K562 (cell line): Measurements from ENCODE around the gene DCTD. TPM values are rescaled to one million over a fixed set of nuclear protein-coding genes. Genes with fewer than 3 reads are reported as not detected.
A peak's percentile ranks its signal among the peaks of the same experiment; 100 is the strongest.

Source experiments
- ATAC-seq: fragments of 200-7000 bp; cut with Tn5 transposase; 3 replicates; pipeline ENCODE4 v1.9.1; 2020; ENCODE audit warnings: moderate library complexity
- BruUV-seq: library from RNA; stranded (reverse); fragments of 400-500 nt; replicated peaks from 2 replicates; lab custom pipeline; 2021; lab: Mats Ljungman, UMichigan
- CTCF ChIA-PET: fragments of 300-600 bp; formaldehyde crosslinking; extraction: SDS; loops from one replicate; lab custom pipeline; 2021; ENCODE audit warnings: low intra/inter-chr PET ratio; lab: Yijun Ruan, JAX
- POLR2A ChIA-PET: fragments of 300-600, 350-650 bp; sonication (Branson Sonifier 250); formaldehyde crosslinking; extraction: SDS; loops from one replicate; lab custom pipeline; 2021; ENCODE audit warnings: antibody characterized with exemption, inconsistent platforms; lab: Yijun Ruan, JAX
- DNase-seq, 4 experiments: peaks; one replicate each; pipeline versions ENCODE4 v3.0.0 to v3.0.0-alpha.2; 2011 to 2018; ENCODE audit warnings: low spot score in 3 of 4, mixed read lengths in 3 of 4; ENCODE audit errors: extremely low read depth in 1 of 4
- FAIRE-seq: peaks from 2 replicates; lab custom pipeline; 2011; peaks lifted over from hg19 to GRCh38; lab: Jason Lieb, UNC
- H2AFZ ChIP-seq: 2 replicates; pipeline ENCODE4 v1.6.0; 2011; ENCODE audit warnings: low read depth, low read length, control low read depth, inconsistent platforms
- H3K27ac ChIP-seq: fragments of 200-600 bp; 3 replicates; pipeline ENCODE4 v1.8.0; 2011; ENCODE audit warnings: low read depth, mild to moderate bottlenecking, control low read depth, inconsistent platforms, low read length, moderate library complexity, mixed read lengths; ENCODE audit errors: extremely low read depth
- H3K27me3 ChIP-seq, 2 experiments: fragments of 300-600 bp in 1 of 2; 2 replicates in 1 of 2; 3 replicates in 1 of 2; pipeline versions ENCODE4 v1.6.0 to v1.8.0; 2011; ENCODE audit warnings: inconsistent platforms in 2 of 2, low read length in 2 of 2, mild to moderate bottlenecking in 1 of 2, mixed read lengths in 1 of 2, moderate library complexity in 1 of 2; ENCODE audit not compliant: control insufficient read depth in 2 of 2, insufficient read depth in 2 of 2
- H3K36me3 ChIP-seq: fragments of 300-600 bp; 3 replicates; pipeline ENCODE4 v1.8.0; 2011; ENCODE audit warnings: mild to moderate bottlenecking, low read length, inconsistent platforms; ENCODE audit not compliant: control insufficient read depth, insufficient read depth
- H3K4me1 ChIP-seq, 2 experiments: fragments of 200-600 bp in 1 of 2; replicated peaks in 1 of 2; 2 replicates in 1 of 2; 3 replicates in 1 of 2; pipeline versions ENCODE4 v1.5.1 to v1.8.0; 2011; ENCODE audit warnings: inconsistent platforms in 2 of 2, low read length in 2 of 2, mild to moderate bottlenecking in 1 of 2, mixed read lengths in 1 of 2, moderate library complexity in 1 of 2; ENCODE audit not compliant: control insufficient read depth in 2 of 2, insufficient read depth in 2 of 2
- H3K4me2 ChIP-seq: 2 replicates; pipeline ENCODE4 v1.6.1; 2011; ENCODE audit warnings: low read length, control low read depth, inconsistent platforms, mixed read lengths; ENCODE audit not compliant: insufficient read depth
- H3K4me3 ChIP-seq: fragments of 200-600 bp; sonication (generic), shearing (Covaris generic); 2 replicates; pipeline ENCODE4 v1.5.1; 2016; ENCODE audit warnings: control low read depth, inconsistent platforms
- H3K79me2 ChIP-seq: fragments of 200-600 bp; 3 replicates; pipeline ENCODE4 v1.8.0; 2011; ENCODE audit warnings: low read length, inconsistent platforms; ENCODE audit not compliant: control insufficient read depth, insufficient read depth
- H3K9ac ChIP-seq, 2 experiments: 2 replicates each; pipeline versions ENCODE4 v1.6.0 to v1.6.1; 2011; ENCODE audit warnings: low read depth in 2 of 2, low read length in 2 of 2, control low read depth in 1 of 2, inconsistent platforms in 1 of 2, mild to moderate bottlenecking in 1 of 2, mixed read lengths in 1 of 2; ENCODE audit not compliant: insufficient read depth in 1 of 2
- H3K9me1 ChIP-seq: one replicate; pipeline ENCODE4 v1.6.0; 2011; ENCODE audit warnings: inconsistent platforms, mild to moderate bottlenecking, low read length, moderate library complexity; ENCODE audit not compliant: control insufficient read depth, insufficient read depth
- H3K9me3 ChIP-seq: replicated peaks from 2 replicates; pipeline ENCODE4 v1.5.1; 2011; ENCODE audit warnings: low read depth, low read length, inconsistent platforms; ENCODE audit not compliant: control insufficient read depth, insufficient read depth
- H4K20me1 ChIP-seq: replicated peaks from 2 replicates; pipeline ENCODE4 v1.6.1; 2011; ENCODE audit warnings: low read length, inconsistent platforms, mixed read lengths; ENCODE audit not compliant: control insufficient read depth, insufficient read depth
- CTCF ChIP-seq, 3 experiments: IDR thresholded peaks in 2 of 3; conservative IDR thresholded peaks in 1 of 3; 2 replicates each; pipeline ENCODE4 v1.5.1; 2011 to 2012; ENCODE audit warnings: low read length in 3 of 3, mild to moderate bottlenecking in 3 of 3, control low read depth in 2 of 3, improper control_type of control experiment in 1 of 3, inconsistent platforms in 1 of 3, low read depth in 1 of 3, mixed read lengths in 1 of 3, moderate library complexity in 1 of 3; ENCODE audit not compliant: insufficient read depth in 2 of 3
- CTCFL ChIP-seq: IDR thresholded peaks from 2 replicates; pipeline ENCODE4 v1.6.1; 2011; ENCODE audit warnings: borderline replicate concordance, low read depth, mild to moderate bottlenecking, moderate library complexity, low read length; ENCODE audit not compliant: insufficient read depth, poor library complexity, severe bottlenecking
- TCFL5 ChIP-seq: fragments of 250-450 bp; sonication (Bioruptor Pico); conservative IDR thresholded peaks from 2 replicates; pipeline ENCODE4 v1.6.1; 2021; ENCODE audit warnings: mild to moderate bottlenecking, moderate library complexity, matching md5 sums
- ZNF239 ChIP-seq: fragments of 250-450 bp; sonication (Bioruptor Pico); IDR thresholded peaks from 2 replicates; pipeline ENCODE4 v1.4.0; 2020; ENCODE audit warnings: mild to moderate bottlenecking
- ZNF263 ChIP-seq: sonication (generic); formaldehyde crosslinking; IDR thresholded peaks from 2 replicates; pipeline ENCODE4 v1.8.0; 2022; ENCODE audit warnings: mild to moderate bottlenecking, missing genetic modification reagents, borderline replicate concordance
- WGBS: fragments of 100-300 bp; shearing (Covaris generic); methylation state at CpG from one replicate; pipeline ENCODE4 v1.1.6; 2016; ENCODE audit warnings: low coverage, mixed read lengths; ENCODE audit not compliant: insufficient coverage; ENCODE audit errors: missing lambda C conversion rate; 5-methylcytosine and 5-hydroxymethylcytosine counted together
- in situ Hi-C: fragments of 300-500 bp; cut with MboI; formaldehyde crosslinking; loops from 4 replicates; pipeline ENCODE4 v1.15.0; 2018; ENCODE audit warnings: inconsistent platforms, mixed read lengths
- intact Hi-C: fragments of 100-400 bp; cut with micrococcal nuclease; formaldehyde crosslinking; loops from 2 replicates; pipeline ENCODE4 v1.14.2; 2022
- polyA plus RNA-seq, 8 experiments: library from polyadenylated mRNA; depleted of rRNA in 4 of 8; stranded (reverse) in 5 of 8; unstranded in 3 of 8; fragments of >200 nt; fragmentation: Nextera tagmentation in 2 of 8; fragmentation: Illumina TruSeq in 1 of 8; extraction: Ambion mirVana in 2 of 8; extraction: Trizol in 1 of 8; gene quantifications; 2 replicates each; pipeline versions ENCODE4 v1.2.1 to v1.2.3, GENCODE V29; 2011 to 2014; ENCODE audit warnings: inconsistent platforms in 1 of 8, missing spikeins in 1 of 8
- total RNA-seq, 7 experiments: library from RNA; depleted of rRNA in 6 of 7; stranded (reverse); fragments of >200 nt in 6 of 7; fragmentation: Illumina TruSeq in 2 of 7; extraction: Trizol in 2 of 7; gene quantifications; 2 replicates each; pipeline versions ENCODE4 v1.2.1 to v1.2.3, GENCODE V29; 2011 to 2021; ENCODE audit warnings: low replicate concordance in 1 of 7

Gene DCTD
- total and polyA plus RNA-seq, 9 of the 15 experiments (the other 6 are each of a cell fraction or from before 2014, with no cell fraction given): 38.7 to 114 (median 76.5) TPM

- Histone ChIP-seq H3K9me1 (no peaks in the 10 kb centered on the region), H3K4me2 (no peak overlapping the region), H4K20me1 (no peaks in the 10 kb centered on the region), H3K9ac (0 out of 4 replicates have a peak overlapping the region, but pooled peaks of 1 of the 2 experiments have one; percentile 35), H3K27me3 (peaks cover 10 to 41% of the 10 kb centered on the region in 2 experiments; a peak in 4 of 5 replicates), H3K27ac (no peak overlapping the region), H3K4me3 (no peak overlapping the region), H2AFZ (no peak overlapping the region), H3K79me2 (no peaks in the 10 kb centered on the region), H3K36me3 (no peaks in the 10 kb centered on the region), H3K4me1 (peaks cover 2 to 6% of the 10 kb centered on the region in 2 experiments; a peak in 3 of 5 replicates), H3K9me3 (peaks cover 2% of the 10 kb centered on the region; the same call in 1 of the 2 replicates)
- intact Hi-C loops: no loop called here
- no peak for DNase-seq
- no peak for TF ChIP-seq ZNF263 (CRISPR knock-in tag)
- TF ChIP-seq TCFL5: no peak
- in situ Hi-C loops: no loop called here
- WGBS: 30% methylated on average over 8 of the region's 12 CpGs
- no peak for ATAC-seq
- no TSS peak for BruUV-seq
- ChIA-PET CTCF (no interaction called here), POLR2A (no interaction called here)
- no peak for FAIRE-seq
These were observed 54.3 kb downstream of the DCTD start for GRCh38 chr4:182862921-182863320.

DNA sequence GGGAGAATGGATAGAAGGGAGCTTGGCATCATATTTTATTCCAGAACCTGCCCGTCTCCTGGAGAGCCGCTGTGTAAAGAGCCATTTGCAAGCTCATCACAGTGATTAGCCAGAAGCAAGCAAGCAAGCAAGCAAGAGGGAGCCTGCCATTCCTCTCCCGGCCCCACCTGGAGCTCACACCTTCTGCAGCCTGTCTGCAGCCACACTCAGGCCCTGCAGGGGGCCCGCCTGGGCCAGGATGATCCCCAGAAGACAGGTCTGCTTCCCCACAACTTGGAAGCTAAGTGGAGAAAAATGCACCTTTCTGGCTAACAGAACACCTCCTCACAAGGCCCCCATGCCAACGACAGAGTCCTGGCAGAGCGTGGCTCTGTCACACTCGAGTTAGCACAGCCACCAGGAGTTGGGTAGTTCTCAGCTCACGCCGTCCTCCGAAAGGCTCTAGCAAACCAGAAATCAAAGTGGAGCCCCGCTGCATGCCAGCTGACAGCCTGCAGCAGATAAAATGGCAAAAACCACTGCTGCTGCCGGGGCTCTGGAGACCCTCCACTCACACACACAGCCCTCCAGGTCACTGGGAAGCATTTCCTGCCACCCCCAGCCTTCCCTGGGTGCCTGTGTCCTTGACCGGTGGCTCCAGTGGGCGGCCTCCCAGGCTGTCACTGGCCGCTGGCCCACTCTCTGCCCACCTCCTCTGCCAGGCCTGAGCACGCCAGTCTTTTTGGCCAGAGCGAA is 54.9 kb downstream of the DCTD start:
- Histone ChIP-seq H3K9me1 (no peaks in the 10 kb centered on the region), H3K9me3 (peaks cover 2% of the 10 kb centered on the region; the same call in 1 of the 2 replicates), H3K4me3 (no peak overlapping the region), H4K20me1 (no peaks in the 10 kb centered on the region), H3K27ac (no peak overlapping the region), H3K4me1 (peaks cover 2 to 6% of the 10 kb centered on the region in 2 experiments; a peak in 4 of 5 replicates), H3K27me3 (peaks cover 10 to 47% of the 10 kb centered on the region in 2 experiments), H3K4me2 (no peak overlapping the region), H2AFZ (no peak overlapping the region), H3K9ac (no peak overlapping the region), H3K36me3 (no peaks in the 10 kb centered on the region), H3K79me2 (no peaks in the 10 kb centered on the region)
- intact Hi-C loops (no loop called here), in situ Hi-C loops (no loop called here)
- no peak for TF ChIP-seq ZNF239 (CRISPR knock-in tag)
- TF ChIP-seq CTCF (IDR thresholded peaks at IDR 0.05 in 2 of 3, conservative IDR thresholded peaks at IDR 0.05 in 1 of 3; ENCODE audit: insufficient read depth in 2 of 3, low read depth in 1 of 3, low read length in 3 of 3): peak; percentile 23 to 33 (median 23); a peak in 1 of 6 replicates
- peak; percentile 7 for TF ChIP-seq CTCFL
- 12% methylated on average over 17 of the region's 17 CpGs for WGBS
- ATAC-seq (peak; percentile 51), DNase-seq (peak in 2 of 4 experiments; percentile 11 to 17), FAIRE-seq (no peak)
- CTCF ChIA-PET: interaction anchor here (0.7 kb wide), 1 partner anchor 80 kb away, joined by 4 read pairs; no protein-coding TSS in a partner anchor
- no TSS peak for BruUV-seq
- POLR2A ChIA-PET: interaction anchor here (0.8 to 0.9 kb wide), 2 partner anchors 24 to 528 kb away, joined by 3 read pairs; no protein-coding TSS in a partner anchor
